ENCODE results near the gene ICAM4. TPM values are rescaled to one million over a fixed set of nuclear protein-coding genes. Genes with fewer than 3 reads are reported as not detected.

Gene ICAM4
- total RNA-seq, 1 donor from 2014 or later = not detected

GRCh38 chr19:10320602-10321416 is 34.1 kb downstream of the ICAM4 start:
- peaks cover 4% of the 10 kb centered on the region for H3K36me3 ChIP-seq
- peaks cover 10% of the 10 kb centered on the region for H3K36me3 Mint-ChIP-seq

GRCh38 chr19:10321417-10321797 is 34.7 kb downstream of the ICAM4 start:
- peaks cover 8% of the 10 kb centered on the region for H3K36me3 Mint-ChIP-seq
- no peak for DNase-seq (ENCODE audit: low spot score)
- Histone ChIP-seq H3K9ac (no peak overlapping the region), H3K27me3 (no peaks in the 10 kb centered on the region), H3K4me2 (no peak overlapping the region), H3F3A (ENCODE audit: low read depth) (peaks cover 24% of the 10 kb centered on the region), H4K20me1 (ENCODE audit: low read depth) (peaks cover 10% of the 10 kb centered on the region), H3K79me2 (ENCODE audit: low read depth) (no peaks in the 10 kb centered on the region), H3K4me3 (no peak overlapping the region), H3K9me3 (ENCODE audit: low read depth) (no peaks in the 10 kb centered on the region), H3K4me1 (no peaks in the 10 kb centered on the region), H2AFZ (replicated peaks) (no peak overlapping the region), H3K27ac (no peak overlapping the region), H3K36me3 (peaks cover 9% of the 10 kb centered on the region)
- H3K4me1 Mint-ChIP-seq = no peaks in the 10 kb centered on the region
- no peaks in the 10 kb centered on the region for H3K9me3 Mint-ChIP-seq
- H3K4me3 Mint-ChIP-seq = no peak overlapping the region
- no peak overlapping the region for H3K27ac Mint-ChIP-seq
- TF ChIP-seq EZH2phosphoT487 (IDR thresholded peaks at IDR 0.05) (no peak), EZH2 (IDR thresholded peaks at IDR 0.05) (no peak), CTCF (IDR thresholded peaks at IDR 0.05) (no peak)
- H3K27me3 Mint-ChIP-seq (ENCODE audit: insufficient read depth, low read depth) = peaks cover 2% of the 10 kb centered on the region

More at GRCh38 chr19:10320602-10321416, 34.1 kb downstream of the ICAM4 start:
- Mint-ChIP-seq H3K27ac (no peak overlapping the region), H3K27me3 (ENCODE audit: insufficient read depth, low read depth) (peaks cover 2% of the 10 kb centered on the region), H3K4me3 (no peak overlapping the region), H3K4me1 (peaks cover 6% of the 10 kb centered on the region), H3K9me3 (no peaks in the 10 kb centered on the region)
- no peaks in the 10 kb centered on the region for H3K79me2 ChIP-seq (ENCODE audit: low read depth)
- peaks cover 12% of the 10 kb centered on the region for H4K20me1 ChIP-seq (ENCODE audit: low read depth)
- peaks cover 3% of the 10 kb centered on the region for H3K4me1 ChIP-seq
- no peaks in the 10 kb centered on the region for H3K27me3 ChIP-seq
- H3K27ac ChIP-seq = no peak overlapping the region
- no peak overlapping the region for H2AFZ ChIP-seq (replicated peaks)
- TF ChIP-seq CTCF (IDR thresholded peaks at IDR 0.05) (no peak), EZH2phosphoT487 (IDR thresholded peaks at IDR 0.05) (no peak)
- peaks cover 30% of the 10 kb centered on the region for H3F3A ChIP-seq (ENCODE audit: low read depth)
- H3K9ac ChIP-seq = no peak overlapping the region
- no peaks in the 10 kb centered on the region for H3K9me3 ChIP-seq (ENCODE audit: low read depth)
- no peak overlapping the region for H3K4me3 ChIP-seq
- H3K4me2 ChIP-seq = no peak overlapping the region
- DNase-seq (ENCODE audit: low spot score) = no peak

GRCh38 chr19:10321874-10322835 is 35.4 kb downstream of the ICAM4 start:
- Histone ChIP-seq H3K4me2 (no peak overlapping the region), H3K27ac (no peak overlapping the region), H3F3A (ENCODE audit: low read depth) (peaks cover 17% of the 10 kb centered on the region), H3K4me3 (no peak overlapping the region), H3K36me3 (peaks cover 9% of the 10 kb centered on the region), H3K79me2 (ENCODE audit: low read depth) (no peaks in the 10 kb centered on the region), H3K9ac (no peak overlapping the region), H3K27me3 (no peaks in the 10 kb centered on the region), H3K4me1 (no peaks in the 10 kb centered on the region), H3K9me3 (ENCODE audit: low read depth) (no peaks in the 10 kb centered on the region), H2AFZ (replicated peaks) (no peak overlapping the region), H4K20me1 (ENCODE audit: low read depth) (peaks cover 14% of the 10 kb centered on the region)
- Mint-ChIP-seq H3K4me1 (no peaks in the 10 kb centered on the region), H3K4me3 (no peak overlapping the region), H3K9me3 (no peaks in the 10 kb centered on the region), H3K27ac (peak overlapping the region; percentile 20), H3K36me3 (peaks cover 8% of the 10 kb centered on the region), H3K27me3 (ENCODE audit: insufficient read depth, low read depth) (peaks cover 2% of the 10 kb centered on the region)
- no peak for DNase-seq (ENCODE audit: low spot score)
- TF ChIP-seq CTCF (IDR thresholded peaks at IDR 0.05) (no peak), EZH2 (IDR thresholded peaks at IDR 0.05) (no peak), EZH2phosphoT487 (IDR thresholded peaks at IDR 0.05) (no peak)

Data from neural progenitor cell (in vitro differentiated cells).